Fibroblast of lung (primary cell): ENCODE results near the gene DSG2. TPM values are rescaled to one million over a fixed set of nuclear protein-coding genes. Genes with fewer than 3 reads are reported as not detected.

Experiments used
- DNase-seq, 2 donors: peaks; one replicate each; pipeline versions ENCODE4 v3.0.0 to v3.0.0-alpha.2; 2010; ENCODE audit warnings: low read depth in 2 of 2
- H2AFZ ChIP-seq: 2 replicates; pipeline ENCODE4 v1.5.1; 2012; ENCODE audit warnings: low read length, control low read depth, inconsistent platforms
- H3K27ac ChIP-seq: 2 replicates; pipeline ENCODE4 v1.5.1; 2011; ENCODE audit warnings: low read length, control low read depth; ENCODE audit not compliant: insufficient read depth
- H3K27me3 ChIP-seq: 2 replicates; pipeline ENCODE4 v1.5.1; 2011; ENCODE audit warnings: mild to moderate bottlenecking, low read length; ENCODE audit not compliant: control insufficient read depth, insufficient read depth
- H3K36me3 ChIP-seq: 2 replicates; pipeline ENCODE4 v1.5.1; 2011; ENCODE audit warnings: low read length; ENCODE audit not compliant: control insufficient read depth, insufficient read depth
- H3K4me1 ChIP-seq: 2 replicates; pipeline ENCODE4 v1.5.1; 2011; ENCODE audit warnings: low read length; ENCODE audit not compliant: control insufficient read depth, insufficient read depth; ENCODE audit errors: extremely low read depth
- H3K4me2 ChIP-seq: 2 replicates; pipeline ENCODE4 v1.5.1; 2011; ENCODE audit warnings: low read length, control low read depth; ENCODE audit not compliant: insufficient read depth; ENCODE audit errors: extremely low read depth
- H3K4me3 ChIP-seq, 4 experiments: fragments of 200-600 bp in 1 of 4; sonication (generic) in 1 of 4; replicated peaks in 1 of 4; 2 replicates each; pipeline ENCODE4 v1.5.1; 2011 to 2016; ENCODE audit warnings: low read length in 4 of 4, low read depth in 3 of 4, mild to moderate bottlenecking in 3 of 4, control low read depth in 2 of 4, inconsistent platforms in 1 of 4, mixed read lengths in 1 of 4; ENCODE audit not compliant: insufficient read depth in 1 of 4; ENCODE audit errors: control extremely low read depth in 1 of 4
- H3K79me2 ChIP-seq: 2 replicates; pipeline ENCODE4 v1.5.1; 2012; ENCODE audit warnings: mild to moderate bottlenecking, low read length, inconsistent platforms; ENCODE audit not compliant: control insufficient read depth, insufficient read depth
- H3K9ac ChIP-seq: 2 replicates; pipeline ENCODE4 v1.5.1; 2011; ENCODE audit warnings: mild to moderate bottlenecking, low read length, control low read depth; ENCODE audit not compliant: insufficient read depth
- H3K9me3 ChIP-seq: 2 replicates; pipeline ENCODE4 v1.5.1; 2012; ENCODE audit warnings: low read depth, low read length; ENCODE audit not compliant: control insufficient read depth, insufficient read depth
- H4K20me1 ChIP-seq: 2 replicates; pipeline ENCODE4 v1.5.1; 2011; ENCODE audit warnings: low read length; ENCODE audit not compliant: control insufficient read depth, insufficient read depth; ENCODE audit errors: extremely low read depth
- EZH2 ChIP-seq: IDR thresholded peaks from 2 replicates; pipeline ENCODE4 v1.5.1; 2012; ENCODE audit warnings: low read length, control low read depth, mild to moderate bottlenecking; ENCODE audit errors: missing control alignments
- polyA plus RNA-seq, 2 donors: library from polyadenylated mRNA; depleted of rRNA in 1 of 2; stranded (reverse) in 1 of 2; unstranded in 1 of 2; fragments of >200 nt; gene quantifications; 2 replicates each; pipeline ENCODE4 v1.2.1, GENCODE V29; 2011 to 2012; ENCODE audit warnings: missing spikeins in 1 of 2
- total RNA-seq: library from RNA; depleted of rRNA; stranded (reverse); fragments of >200 nt; gene quantifications from 2 replicates; pipeline ENCODE4 v1.2.1, GENCODE V29; 2014
- TF ChIP-seq, protein P1 (sequence below), 2 donors: IDR thresholded peaks in 1 of 2; conservative IDR thresholded peaks in 1 of 2; 1 replicate in 1 of 2; 2 replicates in 1 of 2; pipeline ENCODE4 v1.5.1; 2011 to 2012; ENCODE audit warnings: low read length in 2 of 2, control low read depth in 1 of 2, inconsistent platforms in 1 of 2, low read depth in 1 of 2, mild to moderate bottlenecking in 1 of 2

DSG2 gene
- total and polyA plus RNA-seq, 2 donors (not counting 1 experiment from before 2014, with no cell fraction given): 0.33 to 1.1 TPM

DNA sequence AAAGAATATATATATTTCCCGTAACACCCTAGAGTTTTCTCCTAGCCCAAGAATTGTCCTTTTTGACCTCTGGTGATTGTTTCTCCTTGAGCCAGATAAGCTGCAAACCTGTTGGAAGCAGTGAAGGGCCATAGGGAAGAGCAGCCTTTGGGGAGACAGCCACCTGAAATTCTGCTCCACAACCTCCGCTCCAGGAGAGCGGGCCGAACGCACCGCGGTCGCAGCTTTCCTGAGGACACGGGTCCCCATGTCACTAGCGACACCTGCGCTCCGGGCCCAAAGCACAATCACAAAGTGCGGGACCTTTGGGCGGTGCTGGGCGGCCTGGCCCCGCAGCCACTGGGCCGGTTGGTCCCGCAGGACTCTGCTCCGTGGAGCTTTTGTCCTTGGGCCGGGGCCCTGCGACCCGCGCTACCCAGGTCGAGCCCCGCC, 557 bp upstream of the DSG2 start:
- Histone ChIP-seq H4K20me1 (no peaks in the 10 kb centered on the region), H2AFZ (no peak overlapping the region), H3K4me1 (no peaks in the 10 kb centered on the region), H3K79me2 (no peaks in the 10 kb centered on the region), H3K27ac (no peak overlapping the region), H3K9me3 (no peaks in the 10 kb centered on the region), H3K4me3 (no peak overlapping the region), H3K27me3 (peaks cover 9% of the 10 kb centered on the region), H3K9ac (no peak overlapping the region), H3K36me3 (no peaks in the 10 kb centered on the region), H3K4me2 (no peak overlapping the region)
- no peak for TF ChIP-seq EZH2
- TF ChIP-seq, protein P1, sequence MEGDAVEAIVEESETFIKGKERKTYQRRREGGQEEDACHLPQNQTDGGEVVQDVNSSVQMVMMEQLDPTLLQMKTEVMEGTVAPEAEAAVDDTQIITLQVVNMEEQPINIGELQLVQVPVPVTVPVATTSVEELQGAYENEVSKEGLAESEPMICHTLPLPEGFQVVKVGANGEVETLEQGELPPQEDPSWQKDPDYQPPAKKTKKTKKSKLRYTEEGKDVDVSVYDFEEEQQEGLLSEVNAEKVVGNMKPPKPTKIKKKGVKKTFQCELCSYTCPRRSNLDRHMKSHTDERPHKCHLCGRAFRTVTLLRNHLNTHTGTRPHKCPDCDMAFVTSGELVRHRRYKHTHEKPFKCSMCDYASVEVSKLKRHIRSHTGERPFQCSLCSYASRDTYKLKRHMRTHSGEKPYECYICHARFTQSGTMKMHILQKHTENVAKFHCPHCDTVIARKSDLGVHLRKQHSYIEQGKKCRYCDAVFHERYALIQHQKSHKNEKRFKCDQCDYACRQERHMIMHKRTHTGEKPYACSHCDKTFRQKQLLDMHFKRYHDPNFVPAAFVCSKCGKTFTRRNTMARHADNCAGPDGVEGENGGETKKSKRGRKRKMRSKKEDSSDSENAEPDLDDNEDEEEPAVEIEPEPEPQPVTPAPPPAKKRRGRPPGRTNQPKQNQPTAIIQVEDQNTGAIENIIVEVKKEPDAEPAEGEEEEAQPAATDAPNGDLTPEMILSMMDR (conservative IDR thresholded peaks at IDR 0.05 in 1 of 2, IDR thresholded peaks at IDR 0.05 in 1 of 2; ENCODE audit: low read depth in 1 of 2, low read length in 2 of 2): no peak
- no peak for DNase-seq

DNA sequence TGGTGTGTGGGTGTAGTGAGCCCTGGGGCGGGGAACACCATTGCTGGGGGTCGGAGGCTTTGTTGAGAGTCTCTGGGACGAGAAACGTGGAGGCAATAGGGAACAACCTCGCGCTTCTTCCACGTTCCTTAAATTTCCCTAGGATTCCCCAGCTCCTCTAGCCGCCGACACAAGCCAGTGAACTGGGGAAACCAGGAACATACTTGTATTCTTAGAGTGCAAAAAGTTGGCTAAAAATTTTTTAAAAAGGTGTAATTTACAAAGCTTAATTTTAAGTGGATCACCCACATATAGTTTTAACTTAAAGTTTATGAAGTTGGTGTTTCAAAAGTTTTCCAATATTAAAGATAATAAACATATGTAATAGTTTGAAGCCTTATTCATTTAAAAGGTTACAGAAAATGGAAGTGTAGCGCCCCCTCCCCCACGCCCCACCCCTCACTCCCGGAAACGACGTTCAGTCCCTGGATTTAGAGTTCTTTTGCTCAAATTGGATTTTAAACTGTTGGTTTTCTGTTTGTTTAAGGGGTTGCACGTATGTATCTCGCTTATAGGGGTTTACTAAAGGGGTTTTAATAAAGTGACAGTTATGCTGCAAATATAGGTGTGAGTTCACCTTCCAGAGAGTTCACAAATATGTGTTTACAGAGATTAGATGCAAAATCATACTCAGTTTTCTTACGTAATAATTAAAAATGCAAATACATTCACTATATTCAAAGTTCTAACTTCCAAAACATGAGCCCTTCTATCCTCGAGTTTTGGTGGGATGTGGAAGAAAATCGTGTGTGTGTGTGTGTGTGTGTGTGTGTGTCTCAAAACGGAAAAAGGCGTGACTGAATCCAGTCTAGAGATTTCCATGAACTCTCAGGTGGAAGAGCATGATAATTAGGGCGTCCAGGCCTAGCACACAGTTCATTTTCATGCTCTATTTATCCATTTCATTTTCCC, 872 bp downstream of the DSG2 start:
- no peak overlapping the region for H2AFZ ChIP-seq
- H3K27me3 ChIP-seq: peaks cover 9% of the 10 kb centered on the region

DNA sequence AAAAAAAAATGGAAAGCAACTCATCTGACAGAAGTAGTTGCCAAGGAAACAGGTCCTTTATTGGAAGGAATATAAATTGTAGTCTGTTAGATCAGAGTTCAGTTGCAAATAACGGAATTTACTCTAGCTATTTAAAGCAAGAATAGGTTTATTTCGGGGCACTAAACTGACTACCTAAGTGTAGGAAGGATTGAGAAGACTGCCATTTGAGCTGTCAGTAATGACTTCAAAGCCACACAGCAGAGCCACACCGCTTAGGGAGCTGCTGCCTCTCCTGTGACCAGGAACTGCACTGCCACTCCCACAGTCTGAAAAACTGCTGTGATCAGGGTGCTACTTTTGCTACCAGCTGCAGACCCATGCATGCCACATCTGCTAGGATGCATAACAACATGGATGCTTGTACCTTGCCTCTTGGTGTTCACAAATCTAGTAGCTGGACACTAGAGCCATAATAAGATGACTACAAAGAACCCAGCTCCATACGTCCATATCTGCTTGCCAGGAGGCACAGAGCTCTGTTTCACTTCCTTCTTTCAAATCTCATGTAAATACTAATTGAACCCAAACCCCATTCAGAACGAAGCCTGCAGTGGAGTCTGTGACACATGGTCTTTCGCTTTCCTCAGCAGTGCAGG, 2.2 kb downstream of the DSG2 start:
- Histone ChIP-seq H2AFZ (no peak overlapping the region), H3K9ac (no peak overlapping the region), H3K27ac (no peak overlapping the region), H3K27me3 (peaks cover 9% of the 10 kb centered on the region), H3K4me2 (no peak overlapping the region), H3K79me2 (no peaks in the 10 kb centered on the region), H3K4me1 (no peaks in the 10 kb centered on the region), H3K4me3 (no peak overlapping the region), H3K36me3 (no peaks in the 10 kb centered on the region), H3K9me3 (no peaks in the 10 kb centered on the region), H4K20me1 (no peaks in the 10 kb centered on the region)
- no peak for TF ChIP-seq EZH2
- TF ChIP-seq, protein P1 (conservative IDR thresholded peaks at IDR 0.05 in 1 of 2, IDR thresholded peaks at IDR 0.05 in 1 of 2; ENCODE audit: low read depth in 1 of 2, low read length in 2 of 2): no peak
- DNase-seq: no peak

More for the DNA sequence above, 872 bp downstream of the DSG2 start:
- no peak for DNase-seq
- peak; percentile 64 for TF ChIP-seq EZH2
- TF ChIP-seq, protein P1 (conservative IDR thresholded peaks at IDR 0.05 in 1 of 2, IDR thresholded peaks at IDR 0.05 in 1 of 2; ENCODE audit: low read depth in 1 of 2, low read length in 2 of 2): no peak
- Histone ChIP-seq H3K4me1 (no peaks in the 10 kb centered on the region), H3K79me2 (no peaks in the 10 kb centered on the region), H3K4me3 (peak overlapping the region in 2 of 4 experiments; percentile 43 to 62), H3K9me3 (no peaks in the 10 kb centered on the region), H3K4me2 (peak overlapping the region; percentile 68), H3K9ac (no peak overlapping the region), H3K36me3 (no peaks in the 10 kb centered on the region), H3K27ac (no peak overlapping the region), H4K20me1 (no peaks in the 10 kb centered on the region)
